ENCODE data around the gene MEIOB. TPM values are rescaled to one million over a fixed set of nuclear protein-coding genes. Genes with fewer than 3 reads are reported as not detected.

Gene MEIOB
- total RNA-seq, 1 donor from 2014 or later: 3.7 TPM

DNA sequence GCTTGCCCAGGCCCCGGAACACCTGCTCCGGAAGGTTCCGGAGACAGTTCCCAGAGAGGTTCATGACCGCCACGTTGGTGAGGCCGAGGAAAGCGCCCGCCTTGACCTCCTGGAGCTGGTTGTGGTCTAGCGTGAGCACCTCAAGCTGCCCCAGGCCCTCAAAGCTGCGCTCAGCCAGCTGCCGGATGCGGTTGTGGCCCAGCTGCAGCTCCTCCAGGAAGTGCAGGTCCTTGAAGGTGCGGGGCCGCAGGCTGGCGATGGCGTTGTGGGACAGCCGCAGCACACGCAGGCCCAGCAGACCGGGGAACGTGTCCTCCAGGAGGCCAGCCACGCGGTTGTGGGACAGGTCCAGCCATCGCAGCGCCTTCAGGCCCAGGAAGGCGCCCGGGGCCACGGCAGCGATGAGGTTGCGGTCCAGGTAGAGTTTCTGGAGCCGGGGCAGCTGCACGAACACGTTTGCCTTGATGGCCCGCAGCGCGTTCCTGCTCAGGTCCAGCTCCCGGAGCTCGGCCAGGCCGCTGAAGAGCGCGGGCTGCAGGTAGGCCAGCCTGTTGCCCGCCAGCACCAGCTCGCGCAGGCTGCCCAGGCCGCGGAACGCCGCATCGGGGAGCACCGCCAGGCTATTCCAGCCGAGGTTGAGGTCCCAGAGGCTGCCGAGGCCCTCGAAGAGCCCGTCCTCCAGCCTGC, 80.6 kb downstream of the MEIOB start:
- no peaks in the 10 kb centered on the region for H3K79me2 ChIP-seq (ENCODE audit: low read depth)
- H3K27ac Mint-ChIP-seq: no peak overlapping the region
- H3F3A ChIP-seq (ENCODE audit: low read depth): no peaks in the 10 kb centered on the region
- H3K4me3 Mint-ChIP-seq: no peak overlapping the region
- H3K4me2 ChIP-seq: no peak overlapping the region
- H4K20me1 ChIP-seq (ENCODE audit: low read depth): no peaks in the 10 kb centered on the region
- peaks cover 4% of the 10 kb centered on the region for H3K36me3 Mint-ChIP-seq
- H3K27me3 Mint-ChIP-seq (ENCODE audit: insufficient read depth, low read depth): no peaks in the 10 kb centered on the region
- TF ChIP-seq, protein P1, sequence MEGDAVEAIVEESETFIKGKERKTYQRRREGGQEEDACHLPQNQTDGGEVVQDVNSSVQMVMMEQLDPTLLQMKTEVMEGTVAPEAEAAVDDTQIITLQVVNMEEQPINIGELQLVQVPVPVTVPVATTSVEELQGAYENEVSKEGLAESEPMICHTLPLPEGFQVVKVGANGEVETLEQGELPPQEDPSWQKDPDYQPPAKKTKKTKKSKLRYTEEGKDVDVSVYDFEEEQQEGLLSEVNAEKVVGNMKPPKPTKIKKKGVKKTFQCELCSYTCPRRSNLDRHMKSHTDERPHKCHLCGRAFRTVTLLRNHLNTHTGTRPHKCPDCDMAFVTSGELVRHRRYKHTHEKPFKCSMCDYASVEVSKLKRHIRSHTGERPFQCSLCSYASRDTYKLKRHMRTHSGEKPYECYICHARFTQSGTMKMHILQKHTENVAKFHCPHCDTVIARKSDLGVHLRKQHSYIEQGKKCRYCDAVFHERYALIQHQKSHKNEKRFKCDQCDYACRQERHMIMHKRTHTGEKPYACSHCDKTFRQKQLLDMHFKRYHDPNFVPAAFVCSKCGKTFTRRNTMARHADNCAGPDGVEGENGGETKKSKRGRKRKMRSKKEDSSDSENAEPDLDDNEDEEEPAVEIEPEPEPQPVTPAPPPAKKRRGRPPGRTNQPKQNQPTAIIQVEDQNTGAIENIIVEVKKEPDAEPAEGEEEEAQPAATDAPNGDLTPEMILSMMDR (IDR thresholded peaks at IDR 0.05): no peak
- TF ChIP-seq EZH2phosphoT487 (IDR thresholded peaks at IDR 0.05) (no peak), EZH2 (IDR thresholded peaks at IDR 0.05) (no peak)
- no peaks in the 10 kb centered on the region for H3K36me3 ChIP-seq
- H3K27ac ChIP-seq: no peak overlapping the region
- no peaks in the 10 kb centered on the region for H3K9me3 Mint-ChIP-seq
- H3K4me1 Mint-ChIP-seq: no peaks in the 10 kb centered on the region
- H3K27me3 ChIP-seq: no peaks in the 10 kb centered on the region
- H3K9me3 ChIP-seq (ENCODE audit: low read depth): no peaks in the 10 kb centered on the region
- H3K9ac ChIP-seq: no peak overlapping the region
- H3K4me3 ChIP-seq: no peak overlapping the region
- H3K4me1 ChIP-seq: no peaks in the 10 kb centered on the region
- no peak for DNase-seq (ENCODE audit: low spot score)
- H2AFZ ChIP-seq (replicated peaks): no peak overlapping the region

- Histone ChIP-seq H3K79me2 (ENCODE audit: low read depth) (peaks cover under 1% of the 10 kb centered on the region), H3K27me3 (no peaks in the 10 kb centered on the region), H3K4me3 (no peak overlapping the region), H3K9ac (no peak overlapping the region), H2AFZ (replicated peaks) (no peak overlapping the region), H4K20me1 (ENCODE audit: low read depth) (no peaks in the 10 kb centered on the region), H3K4me1 (no peaks in the 10 kb centered on the region), H3K36me3 (no peaks in the 10 kb centered on the region), H3K9me3 (ENCODE audit: low read depth) (no peaks in the 10 kb centered on the region), H3K27ac (no peak overlapping the region), H3F3A (ENCODE audit: low read depth) (no peaks in the 10 kb centered on the region), H3K4me2 (no peak overlapping the region)
- H3K4me3 Mint-ChIP-seq: no peak overlapping the region
- no peaks in the 10 kb centered on the region for H3K4me1 Mint-ChIP-seq
- DNase-seq (ENCODE audit: low spot score): no peak
- peaks cover 2% of the 10 kb centered on the region for H3K27me3 Mint-ChIP-seq (ENCODE audit: insufficient read depth, low read depth)
- no peak overlapping the region for H3K27ac Mint-ChIP-seq
- peaks cover 4% of the 10 kb centered on the region for H3K36me3 Mint-ChIP-seq
- H3K9me3 Mint-ChIP-seq: no peaks in the 10 kb centered on the region
- TF ChIP-seq EZH2 (IDR thresholded peaks at IDR 0.05) (no peak), EZH2phosphoT487 (IDR thresholded peaks at IDR 0.05) (no peak)
- TF ChIP-seq, protein P1 (IDR thresholded peaks at IDR 0.05): no peak
These were observed 81.2 kb downstream of the MEIOB start for GRCh38 chr16:1790611-1791255.

GRCh38 chr16:1790261-1790610, 81.7 kb downstream of the MEIOB start:
- Histone ChIP-seq H3K9ac (no peak overlapping the region), H3K36me3 (no peaks in the 10 kb centered on the region), H3K79me2 (ENCODE audit: low read depth) (peaks cover 6% of the 10 kb centered on the region), H2AFZ (replicated peaks) (no peak overlapping the region), H3K4me2 (no peak overlapping the region), H3K9me3 (ENCODE audit: low read depth) (no peaks in the 10 kb centered on the region), H3F3A (ENCODE audit: low read depth) (no peaks in the 10 kb centered on the region), H4K20me1 (ENCODE audit: low read depth) (peaks cover 3% of the 10 kb centered on the region), H3K27ac (no peak overlapping the region), H3K4me1 (no peaks in the 10 kb centered on the region), H3K27me3 (no peaks in the 10 kb centered on the region), H3K4me3 (no peak overlapping the region)
- no peak overlapping the region for H3K27ac Mint-ChIP-seq
- no peak for DNase-seq (ENCODE audit: low spot score)
- no peak for TF ChIP-seq EZH2phosphoT487 (IDR thresholded peaks at IDR 0.05)
- TF ChIP-seq EZH2 (IDR thresholded peaks at IDR 0.05): no peak
- TF ChIP-seq, protein P1 (IDR thresholded peaks at IDR 0.05): no peak
- H3K36me3 Mint-ChIP-seq: peaks cover 4% of the 10 kb centered on the region
- no peaks in the 10 kb centered on the region for H3K4me1 Mint-ChIP-seq
- no peaks in the 10 kb centered on the region for H3K9me3 Mint-ChIP-seq
- H3K4me3 Mint-ChIP-seq: no peak overlapping the region
- H3K27me3 Mint-ChIP-seq (ENCODE audit: insufficient read depth, low read depth): peaks cover 2% of the 10 kb centered on the region
